22Rv1 (cell line): ENCODE data around the gene EGFR.

Experiments used
- H3K27ac ChIP-seq: fragments of 450-650 bp; 2 replicates; pipeline ENCODE4 v1.5.1; 2017
- ZFX ChIP-seq: fragments of 450-650 bp; IDR thresholded peaks from 2 replicates; pipeline ENCODE4 v1.6.1; 2017; ENCODE audit warnings: antibody characterized with exemption, borderline replicate concordance
- TF ChIP-seq, protein P1 (sequence below): fragments of 450-650 bp; IDR thresholded peaks from 2 replicates; pipeline ENCODE4 v1.5.1; 2017; ENCODE audit warnings: mild to moderate bottlenecking

The EGFR gene

DNA sequence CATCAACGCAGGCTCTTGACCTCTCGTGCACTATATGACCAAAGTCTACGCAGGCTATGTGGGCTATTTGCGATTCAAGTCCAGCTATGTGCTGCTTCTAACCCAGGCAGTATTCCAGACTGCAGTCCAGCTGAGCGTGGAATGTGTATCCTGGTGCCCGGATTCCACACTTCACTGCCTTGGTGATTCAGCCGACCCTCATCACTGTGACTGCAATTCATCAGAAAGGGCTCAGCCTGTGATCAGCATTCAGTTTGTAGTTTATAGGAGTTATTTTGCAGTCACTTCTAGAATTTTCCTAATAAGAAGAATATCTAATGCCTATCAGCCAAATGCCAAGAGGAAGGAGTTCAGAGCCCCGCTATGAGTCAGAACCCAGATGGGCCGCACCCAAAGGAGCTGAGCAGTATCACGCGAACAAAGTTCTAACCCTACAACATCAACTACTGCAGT, 226.5 kb downstream of the EGFR start:
- H3K27ac ChIP-seq: no peak overlapping the region
- TF ChIP-seq ZFX: no peak
- TF ChIP-seq, protein P1, sequence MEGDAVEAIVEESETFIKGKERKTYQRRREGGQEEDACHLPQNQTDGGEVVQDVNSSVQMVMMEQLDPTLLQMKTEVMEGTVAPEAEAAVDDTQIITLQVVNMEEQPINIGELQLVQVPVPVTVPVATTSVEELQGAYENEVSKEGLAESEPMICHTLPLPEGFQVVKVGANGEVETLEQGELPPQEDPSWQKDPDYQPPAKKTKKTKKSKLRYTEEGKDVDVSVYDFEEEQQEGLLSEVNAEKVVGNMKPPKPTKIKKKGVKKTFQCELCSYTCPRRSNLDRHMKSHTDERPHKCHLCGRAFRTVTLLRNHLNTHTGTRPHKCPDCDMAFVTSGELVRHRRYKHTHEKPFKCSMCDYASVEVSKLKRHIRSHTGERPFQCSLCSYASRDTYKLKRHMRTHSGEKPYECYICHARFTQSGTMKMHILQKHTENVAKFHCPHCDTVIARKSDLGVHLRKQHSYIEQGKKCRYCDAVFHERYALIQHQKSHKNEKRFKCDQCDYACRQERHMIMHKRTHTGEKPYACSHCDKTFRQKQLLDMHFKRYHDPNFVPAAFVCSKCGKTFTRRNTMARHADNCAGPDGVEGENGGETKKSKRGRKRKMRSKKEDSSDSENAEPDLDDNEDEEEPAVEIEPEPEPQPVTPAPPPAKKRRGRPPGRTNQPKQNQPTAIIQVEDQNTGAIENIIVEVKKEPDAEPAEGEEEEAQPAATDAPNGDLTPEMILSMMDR: no peak

DNA sequence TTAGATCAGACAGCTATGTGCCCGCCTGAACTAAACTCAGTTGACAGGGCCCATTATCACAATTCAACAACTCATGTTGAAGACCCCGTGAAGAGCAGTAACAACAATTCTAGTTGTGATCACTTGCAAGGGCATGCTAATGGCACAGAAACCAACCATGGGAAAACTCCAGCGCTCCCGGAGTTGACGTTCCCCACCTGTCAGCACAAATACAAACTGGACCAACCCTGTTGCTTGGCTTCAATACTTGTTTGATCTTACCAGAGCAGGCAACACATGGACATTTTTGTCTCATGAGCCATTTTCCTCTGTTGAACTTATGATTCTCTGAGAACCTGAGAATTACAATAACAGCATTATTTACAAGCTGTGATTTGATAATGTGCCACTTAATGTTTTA, 227.4 kb downstream of the EGFR start:
- TF ChIP-seq, protein P1: no peak
- no peak overlapping the region for H3K27ac ChIP-seq

DNA sequence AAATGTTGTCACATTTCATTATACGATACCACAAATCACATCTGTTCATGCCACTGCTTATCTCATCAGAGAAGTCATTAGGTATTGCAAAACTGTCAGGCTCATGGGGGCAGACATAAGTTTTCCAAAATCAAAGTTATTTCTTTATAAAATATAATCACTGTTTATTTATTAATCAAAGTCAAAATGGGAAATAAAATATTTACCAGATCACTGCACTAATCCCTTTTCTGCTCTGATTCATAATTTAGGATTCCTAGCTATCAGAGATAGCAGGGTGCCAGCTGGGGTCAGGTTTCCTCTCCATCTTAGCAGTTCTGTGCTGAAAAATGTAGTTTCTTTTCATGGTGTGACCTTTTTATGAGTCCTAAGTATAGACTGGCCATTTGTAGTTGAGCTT, 228.6 kb downstream of the EGFR start:
- TF ChIP-seq, protein P1: no peak
- TF ChIP-seq ZFX: no peak
- H3K27ac ChIP-seq: no peak overlapping the region

DNA sequence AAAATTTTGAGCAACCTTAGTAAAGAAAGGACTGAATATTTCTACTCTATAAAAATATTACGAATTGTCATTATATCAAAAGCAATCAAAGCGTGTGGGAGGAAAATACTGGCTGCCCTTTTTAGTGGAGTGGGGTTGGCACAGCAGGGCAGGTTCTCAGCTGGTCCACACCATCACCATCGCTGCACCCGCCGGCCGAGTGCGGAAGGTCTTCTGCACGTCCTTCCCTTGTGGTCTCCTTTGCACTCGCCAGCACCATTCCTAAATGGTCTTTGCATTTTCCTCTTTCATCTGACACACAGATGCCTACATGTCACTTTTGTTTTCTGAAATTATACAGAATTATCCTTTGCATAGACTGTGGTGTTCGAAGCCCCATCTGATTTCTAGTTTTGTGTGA, 229.7 kb downstream of the EGFR start:
- no peak for TF ChIP-seq ZFX
- no peak overlapping the region for H3K27ac ChIP-seq

DNA sequence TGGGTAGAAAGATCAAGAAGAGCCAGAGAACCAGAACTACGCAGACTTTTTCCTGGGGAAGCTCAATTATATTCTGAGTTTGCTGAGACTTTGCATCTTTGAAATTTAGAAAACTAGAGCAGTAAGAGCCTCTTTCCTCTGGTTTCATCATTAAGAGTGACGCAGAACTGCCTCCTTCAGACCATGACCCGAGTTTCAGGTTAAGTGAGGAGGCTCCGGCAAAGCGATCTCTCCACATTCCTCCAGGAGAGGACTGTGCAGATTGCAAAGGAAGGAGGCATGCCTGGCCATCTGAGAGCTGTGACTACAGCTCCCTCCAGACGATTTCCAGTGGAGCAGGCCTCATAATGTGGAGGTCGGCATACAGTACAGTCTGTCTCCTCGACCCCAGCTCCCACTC, 230.5 kb downstream of the EGFR start:
- TF ChIP-seq, protein P1: no peak
- no peak for TF ChIP-seq ZFX
- no peak overlapping the region for H3K27ac ChIP-seq

DNA sequence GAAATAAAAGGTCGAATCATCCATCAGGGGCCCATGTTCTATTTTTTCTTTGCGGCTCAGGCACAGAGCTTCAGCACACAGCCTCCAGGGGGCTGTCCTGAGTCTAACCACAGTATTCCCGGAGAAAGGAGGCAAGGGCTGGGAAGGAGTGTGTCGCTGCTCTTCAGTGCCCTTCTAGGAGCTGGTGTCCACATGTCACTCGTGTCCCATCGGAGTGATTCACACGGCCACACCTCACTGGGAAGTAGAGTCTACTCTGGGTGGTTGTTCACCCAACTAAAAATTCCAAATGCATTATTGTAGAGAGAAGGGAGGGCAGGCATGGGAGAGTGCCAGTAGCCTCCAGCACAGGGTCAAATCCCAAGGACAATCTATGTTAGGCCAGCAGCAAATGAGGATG, 231.5 kb downstream of the EGFR start:
- TF ChIP-seq ZFX: no peak
- TF ChIP-seq, protein P1: peak; percentile 97
- no peak overlapping the region for H3K27ac ChIP-seq

DNA sequence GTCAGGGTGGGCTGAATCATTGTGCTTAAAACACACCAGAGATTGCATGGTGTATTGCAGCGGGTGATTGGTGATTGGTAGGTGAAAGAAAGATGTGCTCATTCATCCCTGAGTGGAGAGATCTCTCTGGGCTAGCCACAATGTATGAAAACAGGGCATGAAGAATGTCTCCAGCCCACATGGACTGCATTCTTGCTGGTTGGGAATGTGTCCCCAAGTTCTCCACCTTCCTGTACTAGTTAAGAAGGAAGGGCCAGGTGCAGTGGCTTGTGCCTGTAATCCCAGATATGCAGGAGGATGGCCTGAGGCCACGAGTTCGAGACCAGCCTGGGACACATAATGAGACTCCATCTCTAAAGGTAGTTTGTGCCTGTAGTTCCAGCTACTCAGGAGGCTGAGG, 232.5 kb downstream of the EGFR start:
- H3K27ac ChIP-seq: no peak overlapping the region

DNA sequence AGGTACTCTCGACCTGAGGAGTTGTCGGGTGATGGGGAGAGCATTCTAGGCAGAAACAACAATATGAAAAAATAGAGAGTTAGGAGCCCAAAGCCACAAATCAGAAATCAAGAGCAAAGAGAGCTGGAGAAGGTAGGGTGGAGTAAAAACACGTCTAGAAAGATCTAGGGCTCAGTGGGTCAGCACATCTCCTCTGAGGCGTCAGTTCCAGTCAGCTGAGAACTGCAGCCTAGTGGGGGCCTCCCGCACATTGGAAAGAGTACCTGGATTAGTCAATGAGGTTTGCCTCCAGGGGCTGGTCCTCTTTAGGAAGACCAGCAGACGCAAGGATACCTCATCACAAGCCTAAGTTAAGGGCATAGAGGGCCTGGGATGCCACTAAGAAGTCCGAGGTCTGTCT, 233.1 kb downstream of the EGFR start:
- no peak overlapping the region for H3K27ac ChIP-seq
- TF ChIP-seq ZFX: no peak
- TF ChIP-seq, protein P1: no peak

More for the DNA sequence above, 232.5 kb downstream of the EGFR start:
- TF ChIP-seq ZFX: no peak
- TF ChIP-seq, protein P1: no peak
